Measurements from ENCODE around the gene STN1.

GRCh38 chr10:103951183-103951582, 33.2 kb upstream of the STN1 start:
- TF ChIP-seq CTCF (IDR thresholded peaks at IDR 0.05), result no peak
- no peak for TF ChIP-seq SIN3A (IDR thresholded peaks at IDR 0.05; ENCODE audit: borderline replicate concordance, insufficient read depth, low read depth, low read length)
- TF ChIP-seq, protein P1, sequence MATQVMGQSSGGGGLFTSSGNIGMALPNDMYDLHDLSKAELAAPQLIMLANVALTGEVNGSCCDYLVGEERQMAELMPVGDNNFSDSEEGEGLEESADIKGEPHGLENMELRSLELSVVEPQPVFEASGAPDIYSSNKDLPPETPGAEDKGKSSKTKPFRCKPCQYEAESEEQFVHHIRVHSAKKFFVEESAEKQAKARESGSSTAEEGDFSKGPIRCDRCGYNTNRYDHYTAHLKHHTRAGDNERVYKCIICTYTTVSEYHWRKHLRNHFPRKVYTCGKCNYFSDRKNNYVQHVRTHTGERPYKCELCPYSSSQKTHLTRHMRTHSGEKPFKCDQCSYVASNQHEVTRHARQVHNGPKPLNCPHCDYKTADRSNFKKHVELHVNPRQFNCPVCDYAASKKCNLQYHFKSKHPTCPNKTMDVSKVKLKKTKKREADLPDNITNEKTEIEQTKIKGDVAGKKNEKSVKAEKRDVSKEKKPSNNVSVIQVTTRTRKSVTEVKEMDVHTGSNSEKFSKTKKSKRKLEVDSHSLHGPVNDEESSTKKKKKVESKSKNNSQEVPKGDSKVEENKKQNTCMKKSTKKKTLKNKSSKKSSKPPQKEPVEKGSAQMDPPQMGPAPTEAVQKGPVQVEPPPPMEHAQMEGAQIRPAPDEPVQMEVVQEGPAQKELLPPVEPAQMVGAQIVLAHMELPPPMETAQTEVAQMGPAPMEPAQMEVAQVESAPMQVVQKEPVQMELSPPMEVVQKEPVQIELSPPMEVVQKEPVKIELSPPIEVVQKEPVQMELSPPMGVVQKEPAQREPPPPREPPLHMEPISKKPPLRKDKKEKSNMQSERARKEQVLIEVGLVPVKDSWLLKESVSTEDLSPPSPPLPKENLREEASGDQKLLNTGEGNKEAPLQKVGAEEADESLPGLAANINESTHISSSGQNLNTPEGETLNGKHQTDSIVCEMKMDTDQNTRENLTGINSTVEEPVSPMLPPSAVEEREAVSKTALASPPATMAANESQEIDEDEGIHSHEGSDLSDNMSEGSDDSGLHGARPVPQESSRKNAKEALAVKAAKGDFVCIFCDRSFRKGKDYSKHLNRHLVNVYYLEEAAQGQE (IDR thresholded peaks at IDR 0.05; ENCODE audit: insufficient read depth in 1 of 2, low read depth in 2 of 2, low read length in 1 of 2), result no peak
- no peak for TF ChIP-seq POLR2AphosphoS5 (IDR thresholded peaks at IDR 0.05; ENCODE audit: low read depth, low read length)
